ENCODE results near the gene PITPNC1.
A peak's percentile ranks its signal among the peaks of the same experiment; 100 is the strongest.
"Not testable (repeated sequence)": the region's sequence is repeated elsewhere in the genome, so short reads cannot be mapped to it uniquely, and the experiment has no call there.

PITPNC1 gene

GRCh38 chr17:67509390-67510287, 132.6 kb downstream of the PITPNC1 start:
- H3K4me3 ChIP-seq (ENCODE audit: low read length) = no peak overlapping the region
- TF ChIP-seq CTCF (IDR thresholded peaks at IDR 0.05; ENCODE audit: insufficient read depth, low read depth, low read length, missing control alignments) = no peak
- peak; percentile 23 for DNase-seq (ENCODE audit: low read depth)

- no peak for TF ChIP-seq CTCF (IDR thresholded peaks at IDR 0.05; ENCODE audit: insufficient read depth, low read depth, low read length, missing control alignments)
- DNase-seq (ENCODE audit: low read depth) = no peak
- no peak overlapping the region for H3K4me3 ChIP-seq (ENCODE audit: low read length)
These were observed 133.9 kb downstream of the PITPNC1 start for GRCh38 chr17:67511012-67511411.

- TF ChIP-seq CTCF (IDR thresholded peaks at IDR 0.05; ENCODE audit: insufficient read depth, low read depth, low read length, missing control alignments) = no peak
- H3K4me3 ChIP-seq (ENCODE audit: low read length) = no peak overlapping the region
- DNase-seq (ENCODE audit: low read depth) = no peak
These were observed 134.7 kb downstream of the PITPNC1 start for GRCh38 chr17:67511804-67512203.

GRCh38 chr17:67514998-67515397, 137.9 kb downstream of the PITPNC1 start:
- TF ChIP-seq CTCF (IDR thresholded peaks at IDR 0.05; ENCODE audit: insufficient read depth, low read depth, low read length, missing control alignments) = no peak
- H3K4me3 ChIP-seq (ENCODE audit: low read length) = no peak overlapping the region
- no peak for DNase-seq (ENCODE audit: low read depth)

GRCh38 chr17:67515490-67516083, 138.5 kb downstream of the PITPNC1 start:
- no peak overlapping the region for H3K4me3 ChIP-seq (ENCODE audit: low read length)
- no peak for TF ChIP-seq CTCF (IDR thresholded peaks at IDR 0.05; ENCODE audit: insufficient read depth, low read depth, low read length, missing control alignments)
- DNase-seq (ENCODE audit: low read depth) = no peak

GRCh38 chr17:67516571-67516970, 139.5 kb downstream of the PITPNC1 start:
- DNase-seq (ENCODE audit: low read depth); H3K4me3 ChIP-seq (ENCODE audit: low read length): not testable (repeated sequence)

GRCh38 chr17:67517325-67517724, 140.2 kb downstream of the PITPNC1 start:
- no peak overlapping the region for H3K4me3 ChIP-seq (ENCODE audit: low read length)
- DNase-seq (ENCODE audit: low read depth) = no peak
- no peak for TF ChIP-seq CTCF (IDR thresholded peaks at IDR 0.05; ENCODE audit: insufficient read depth, low read depth, low read length, missing control alignments)
